ENCODE measurements around the gene LYSMD1.

LYSMD1 gene

GRCh38 chr1:151133018-151133806, 32.5 kb downstream of the LYSMD1 start:
- no peak overlapping the region for H3K9ac ChIP-seq (ENCODE audit: low read depth, low read length, poor library complexity, severe bottlenecking)

GRCh38 chr1:151132335-151133017, 33.2 kb downstream of the LYSMD1 start:
- Histone ChIP-seq H4K20me1 (ENCODE audit: insufficient read depth, low read length, poor library complexity, severe bottlenecking) (no peaks in the 10 kb centered on the region), H3K79me2 (ENCODE audit: insufficient read depth, low read length) (no peaks in the 10 kb centered on the region), H3K27me3 (ENCODE audit: insufficient read depth, low read length, poor library complexity, severe bottlenecking) (no peaks in the 10 kb centered on the region), H3K4me1 (ENCODE audit: insufficient read depth, low read length, poor library complexity, severe bottlenecking) (no peaks in the 10 kb centered on the region), H3K9ac (ENCODE audit: low read depth, low read length, poor library complexity, severe bottlenecking) (no peak overlapping the region), H3F3A (ENCODE audit: low read depth) (no peaks in the 10 kb centered on the region), H3K4me2 (ENCODE audit: low read depth, low read length, poor library complexity, severe bottlenecking) (no peak overlapping the region), H3K9me2 (replicated peaks; ENCODE audit: low read depth, low read length) (no peaks in the 10 kb centered on the region), H2AFZ (ENCODE audit: low read length) (no peak overlapping the region), H3K36me3 (ENCODE audit: insufficient read depth, low read length) (no peaks in the 10 kb centered on the region), H3K4me3 (ENCODE audit: low read length, poor library complexity, severe bottlenecking) (no peak overlapping the region), H3K9me3 (ENCODE audit: insufficient read depth, low read depth, low read length) (no peaks in the 10 kb centered on the region)
- TF ChIP-seq EZH2phosphoT487 (IDR thresholded peaks at IDR 0.05; ENCODE audit: borderline replicate concordance) (no peak), CTCF (conservative IDR thresholded peaks at IDR 0.05; ENCODE audit: low read length) (no peak)

More at GRCh38 chr1:151133018-151133806, 32.5 kb downstream of the LYSMD1 start:
- H3K36me3 ChIP-seq (ENCODE audit: insufficient read depth, low read length) = no peaks in the 10 kb centered on the region
- no peaks in the 10 kb centered on the region for H3K79me2 ChIP-seq (ENCODE audit: insufficient read depth, low read length)
- H4K20me1 ChIP-seq (ENCODE audit: insufficient read depth, low read length, poor library complexity, severe bottlenecking) = no peaks in the 10 kb centered on the region
- H3K9me3 ChIP-seq (ENCODE audit: insufficient read depth, low read depth, low read length) = no peaks in the 10 kb centered on the region
- no peak overlapping the region for H3K4me2 ChIP-seq (ENCODE audit: low read depth, low read length, poor library complexity, severe bottlenecking)
- H3F3A ChIP-seq (ENCODE audit: low read depth) = no peaks in the 10 kb centered on the region
- H3K27me3 ChIP-seq (ENCODE audit: insufficient read depth, low read length, poor library complexity, severe bottlenecking) = no peaks in the 10 kb centered on the region
- no peaks in the 10 kb centered on the region for H3K9me2 ChIP-seq (replicated peaks; ENCODE audit: low read depth, low read length)
- H3K4me1 ChIP-seq (ENCODE audit: insufficient read depth, low read length, poor library complexity, severe bottlenecking) = no peaks in the 10 kb centered on the region
- TF ChIP-seq EZH2phosphoT487 (IDR thresholded peaks at IDR 0.05; ENCODE audit: borderline replicate concordance) = no peak
- no peak for TF ChIP-seq CTCF (conservative IDR thresholded peaks at IDR 0.05; ENCODE audit: low read length)
- no peak overlapping the region for H2AFZ ChIP-seq (ENCODE audit: low read length)
- H3K4me3 ChIP-seq (ENCODE audit: low read length, poor library complexity, severe bottlenecking) = no peak overlapping the region

GRCh38 chr1:151131701-151132334, 33.9 kb downstream of the LYSMD1 start:
- no peak for TF ChIP-seq CTCF (conservative IDR thresholded peaks at IDR 0.05; ENCODE audit: low read length)
- no peak for TF ChIP-seq EZH2phosphoT487 (IDR thresholded peaks at IDR 0.05; ENCODE audit: borderline replicate concordance)
- H3K27me3 ChIP-seq (ENCODE audit: insufficient read depth, low read length, poor library complexity, severe bottlenecking) = no peaks in the 10 kb centered on the region
- H3K79me2 ChIP-seq (ENCODE audit: insufficient read depth, low read length) = no peaks in the 10 kb centered on the region
- no peak overlapping the region for H3K4me2 ChIP-seq (ENCODE audit: low read depth, low read length, poor library complexity, severe bottlenecking)
- H3K9ac ChIP-seq (ENCODE audit: low read depth, low read length, poor library complexity, severe bottlenecking) = no peak overlapping the region
- H3K9me3 ChIP-seq (ENCODE audit: insufficient read depth, low read depth, low read length) = no peaks in the 10 kb centered on the region
- no peak overlapping the region for H2AFZ ChIP-seq (ENCODE audit: low read length)
- H3K36me3 ChIP-seq (ENCODE audit: insufficient read depth, low read length) = no peaks in the 10 kb centered on the region
- H3K4me1 ChIP-seq (ENCODE audit: insufficient read depth, low read length, poor library complexity, severe bottlenecking) = no peaks in the 10 kb centered on the region
- H3K4me3 ChIP-seq (ENCODE audit: low read length, poor library complexity, severe bottlenecking) = no peak overlapping the region
- no peaks in the 10 kb centered on the region for H3K9me2 ChIP-seq (replicated peaks; ENCODE audit: low read depth, low read length)
- H4K20me1 ChIP-seq (ENCODE audit: insufficient read depth, low read length, poor library complexity, severe bottlenecking) = no peaks in the 10 kb centered on the region
- H3F3A ChIP-seq (ENCODE audit: low read depth) = no peaks in the 10 kb centered on the region
